ENCODE measurements around the gene MBD6.

GRCh38 chr12:57516617-57517153 lies 5.9 kb upstream of the MBD6 start:
- TF ChIP-seq CTCF (conservative IDR thresholded peaks at IDR 0.05), result no peak
- no peak for TF ChIP-seq EZH2 (IDR thresholded peaks at IDR 0.05; ENCODE audit: low read depth)
